Liver (tissue), 9 donors: ENCODE results near the gene DNAL1. TPM values are rescaled to one million over a fixed set of nuclear protein-coding genes. Genes with fewer than 3 reads are reported as not detected.
"Not testable (repeated sequence)": the region's sequence is repeated elsewhere in the genome, so short reads cannot be mapped to it uniquely, and the experiment has no call there.

ENCODE experiments used
- DNase-seq: peaks from one replicate; pipeline ENCODE4 v3.0.0-alpha.2; 2017; ENCODE audit warnings: low spot score
- H3K27ac ChIP-seq, 2 donors: one replicate each; pipeline ENCODE4 v1.7.0; 2013; ENCODE audit warnings: inconsistent platforms in 2 of 2, low read length in 2 of 2, control low read depth in 1 of 2, low read depth in 1 of 2, mild to moderate bottlenecking in 1 of 2
- H3K27me3 ChIP-seq, 4 donors: one replicate each; pipeline versions ENCODE4 v1.6.1 to v1.7.0; 2013; ENCODE audit warnings: low read length in 3 of 4, inconsistent platforms in 1 of 4, mild to moderate bottlenecking in 1 of 4, moderate library complexity in 1 of 4; ENCODE audit not compliant: control insufficient read depth in 4 of 4, insufficient read depth in 4 of 4
- H3K36me3 ChIP-seq, 4 donors: one replicate each; pipeline versions ENCODE4 v1.6.1 to v1.7.0; 2013; ENCODE audit warnings: low read length in 3 of 4, mild to moderate bottlenecking in 3 of 4, low read depth in 1 of 4, moderate library complexity in 1 of 4; ENCODE audit not compliant: control insufficient read depth in 4 of 4, insufficient read depth in 3 of 4
- H3K4me1 ChIP-seq, 4 donors: one replicate each; pipeline versions ENCODE4 v1.6.1 to v1.7.0; 2013; ENCODE audit warnings: low read length in 3 of 4, mild to moderate bottlenecking in 3 of 4, moderate library complexity in 1 of 4; ENCODE audit not compliant: control insufficient read depth in 4 of 4, insufficient read depth in 4 of 4
- H3K4me3 ChIP-seq, 3 donors: one replicate each; pipeline versions ENCODE4 v1.6.1 to v1.7.0; 2013; ENCODE audit warnings: low read length in 3 of 3, control low read depth in 1 of 3, low read depth in 1 of 3, mild to moderate bottlenecking in 1 of 3
- H3K9ac ChIP-seq, 2 donors: one replicate each; pipeline ENCODE4 v1.7.0; 2013; ENCODE audit warnings: low read length in 2 of 2, mild to moderate bottlenecking in 2 of 2, moderate library complexity in 2 of 2, control low read depth in 1 of 2, low read depth in 1 of 2
- H3K9me3 ChIP-seq, 4 donors: one replicate each; pipeline versions ENCODE4 v1.6.1 to v1.7.0; 2013; ENCODE audit warnings: low read length in 3 of 4; ENCODE audit not compliant: control insufficient read depth in 4 of 4
- EGR1 ChIP-seq, 2 donors: IDR thresholded peaks; 2 replicates each; pipeline ENCODE4 v1.6.1; 2016 to 2018; ENCODE audit warnings: antibody characterized with exemption in 2 of 2, low read depth in 2 of 2
- FOXA1 ChIP-seq: IDR thresholded peaks from 2 replicates; pipeline ENCODE4 v1.6.1; 2016; ENCODE audit warnings: antibody characterized with exemption
- GABPA ChIP-seq, 2 donors: IDR thresholded peaks in 1 of 2; conservative IDR thresholded peaks in 1 of 2; 2 replicates each; pipeline ENCODE4 v1.6.1; 2016; ENCODE audit warnings: antibody characterized with exemption in 2 of 2, mild to moderate bottlenecking in 1 of 2, moderate library complexity in 1 of 2
- HNF4G ChIP-seq: IDR thresholded peaks from 2 replicates; pipeline ENCODE4 v1.6.1; 2016; ENCODE audit warnings: antibody characterized with exemption
- JUND ChIP-seq, 2 donors: IDR thresholded peaks; 2 replicates each; pipeline ENCODE4 v1.6.1; 2016; ENCODE audit warnings: antibody characterized with exemption in 2 of 2
- RAD21 ChIP-seq, 2 donors: IDR thresholded peaks; 2 replicates each; pipeline ENCODE4 v1.6.1; 2016; ENCODE audit warnings: antibody characterized with exemption in 2 of 2, mild to moderate bottlenecking in 2 of 2
- RXRA ChIP-seq, 2 donors: IDR thresholded peaks; 2 replicates each; pipeline ENCODE4 v1.6.1; 2017 to 2018; ENCODE audit warnings: antibody characterized with exemption in 2 of 2, mild to moderate bottlenecking in 1 of 2
- TAF1 ChIP-seq: conservative IDR thresholded peaks from 2 replicates; pipeline ENCODE4 v1.6.1; 2016; ENCODE audit warnings: antibody characterized with exemption, mild to moderate bottlenecking
- YY1 ChIP-seq: IDR thresholded peaks from 2 replicates; pipeline ENCODE4 v1.6.1; 2016; ENCODE audit warnings: antibody characterized with exemption, mild to moderate bottlenecking
- WGBS: extraction: QIAGEN DNeasy Blood & Tissue Kit; methylation state at CpG from one replicate; pipeline ENCODE4 v1.1.7; 2013; 5-methylcytosine and 5-hydroxymethylcytosine counted together
- polyA plus RNA-seq, 2 donors: library from polyadenylated mRNA; stranded (reverse) in 1 of 2; unstranded in 1 of 2; fragments of 200-250 nt in 1 of 2; fragments of >200 nt in 1 of 2; fragmentation: Nextera tagmentation in 1 of 2; extraction: Ambion mirVana in 1 of 2; gene quantifications; one replicate each; pipeline versions ENCODE4 v1.2.1 to v1.2.3, GENCODE V29; 2013 to 2015
- total RNA-seq, 2 donors: library from RNA; depleted of rRNA; stranded (reverse); fragments of >200 nt; gene quantifications; one replicate each; pipeline ENCODE4 v1.2.3, GENCODE V29; 2014
- TF ChIP-seq, protein P1 (sequence below): IDR thresholded peaks from 2 replicates; pipeline ENCODE4 v1.6.1; 2016; ENCODE audit warnings: antibody characterized with exemption, mild to moderate bottlenecking
- TF ChIP-seq, protein P2 (sequence below): IDR thresholded peaks from 2 replicates; pipeline ENCODE4 v1.6.1; 2016; ENCODE audit warnings: antibody characterized with exemption
- TF ChIP-seq, protein P3 (sequence below): fragments of 150-350 bp; IDR thresholded peaks from 2 replicates; pipeline ENCODE4 v1.5.1; 2017; ENCODE audit warnings: improper control_type of control experiment, low read depth, low read length; ENCODE audit not compliant: missing input control
- TF ChIP-seq, protein P4 (sequence below): IDR thresholded peaks from 2 replicates; pipeline ENCODE4 v1.6.1; 2016; ENCODE audit warnings: antibody characterized with exemption
- donor health status: healthy.
- donor health status: healthy.
- donor health status: healthy.
- donor health status: healthy.
- donor health status: healthy.

The DNAL1 gene
- total and polyA plus RNA-seq, 4 donors = 1.9 to 3.4 (median 2.4) TPM

DNA sequence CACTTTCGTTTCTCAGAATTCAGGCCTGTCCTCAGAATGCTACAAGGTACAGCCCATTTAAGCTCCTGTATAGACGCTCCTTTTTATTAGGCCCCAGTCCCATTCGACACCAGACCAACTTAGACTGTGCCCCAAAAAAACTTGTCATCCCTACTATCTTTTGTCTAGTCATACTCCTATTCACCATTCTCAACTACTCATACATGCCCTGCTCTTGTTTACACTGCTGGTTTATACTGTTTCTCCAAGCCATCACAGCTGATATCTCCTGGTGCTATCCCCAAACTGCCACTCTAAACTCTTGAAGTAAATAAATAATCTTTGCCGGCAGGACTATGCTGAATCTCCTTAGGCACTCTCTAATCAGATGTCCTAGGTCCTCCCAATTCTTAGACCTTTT lies 63.3 kb downstream of the DNAL1 start:
- H3K36me3 ChIP-seq, H3K9me3 ChIP-seq, H3K27ac ChIP-seq, H3K27me3 ChIP-seq, DNase-seq, H3K9ac ChIP-seq, H3K4me3 ChIP-seq, H3K4me1 ChIP-seq: not testable (repeated sequence)
- WGBS = 90% methylated on average over 4 of the region's 4 CpGs

DNA sequence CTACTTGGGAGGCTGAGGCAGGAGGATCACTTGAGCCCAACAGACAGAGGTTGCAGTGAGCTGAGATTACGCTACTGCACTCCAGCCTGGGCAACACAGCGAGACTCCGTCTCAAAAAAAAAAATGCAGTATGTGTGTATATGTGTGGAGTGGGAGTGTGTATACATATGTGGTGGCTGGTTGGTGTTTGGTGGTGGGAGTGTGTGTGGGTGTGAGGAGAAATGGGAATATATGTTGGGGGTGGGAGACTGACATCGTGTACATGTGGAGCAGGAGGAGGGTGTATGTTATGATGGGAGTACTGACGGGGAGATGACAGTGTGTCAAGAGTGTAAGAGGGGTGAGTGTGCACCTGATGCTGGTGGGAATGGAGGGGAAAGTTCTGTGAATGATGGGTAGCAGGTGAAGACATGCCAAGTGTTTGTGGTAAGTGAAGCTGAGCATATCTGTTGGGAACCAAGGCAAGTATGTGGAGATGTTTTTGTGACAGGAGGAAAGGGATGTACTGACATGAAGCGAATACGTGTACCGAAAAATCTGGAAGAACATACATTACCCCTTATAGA lies 65.2 kb downstream of the DNAL1 start:
- Histone ChIP-seq H3K9ac (no peak overlapping the region), H3K9me3 (no peaks in the 10 kb centered on the region), H3K4me3 (no peak overlapping the region), H3K36me3 (no peaks in the 10 kb centered on the region), H3K4me1 (peaks cover 5 to 11% (median 7%) of the 10 kb centered on the region in 4 donors), H3K27ac (no peak overlapping the region), H3K27me3 (no peaks in the 10 kb centered on the region)
- DNase-seq = no peak
- 96% methylated on average over 8 of the region's 8 CpGs for WGBS
- TF ChIP-seq, protein P1, sequence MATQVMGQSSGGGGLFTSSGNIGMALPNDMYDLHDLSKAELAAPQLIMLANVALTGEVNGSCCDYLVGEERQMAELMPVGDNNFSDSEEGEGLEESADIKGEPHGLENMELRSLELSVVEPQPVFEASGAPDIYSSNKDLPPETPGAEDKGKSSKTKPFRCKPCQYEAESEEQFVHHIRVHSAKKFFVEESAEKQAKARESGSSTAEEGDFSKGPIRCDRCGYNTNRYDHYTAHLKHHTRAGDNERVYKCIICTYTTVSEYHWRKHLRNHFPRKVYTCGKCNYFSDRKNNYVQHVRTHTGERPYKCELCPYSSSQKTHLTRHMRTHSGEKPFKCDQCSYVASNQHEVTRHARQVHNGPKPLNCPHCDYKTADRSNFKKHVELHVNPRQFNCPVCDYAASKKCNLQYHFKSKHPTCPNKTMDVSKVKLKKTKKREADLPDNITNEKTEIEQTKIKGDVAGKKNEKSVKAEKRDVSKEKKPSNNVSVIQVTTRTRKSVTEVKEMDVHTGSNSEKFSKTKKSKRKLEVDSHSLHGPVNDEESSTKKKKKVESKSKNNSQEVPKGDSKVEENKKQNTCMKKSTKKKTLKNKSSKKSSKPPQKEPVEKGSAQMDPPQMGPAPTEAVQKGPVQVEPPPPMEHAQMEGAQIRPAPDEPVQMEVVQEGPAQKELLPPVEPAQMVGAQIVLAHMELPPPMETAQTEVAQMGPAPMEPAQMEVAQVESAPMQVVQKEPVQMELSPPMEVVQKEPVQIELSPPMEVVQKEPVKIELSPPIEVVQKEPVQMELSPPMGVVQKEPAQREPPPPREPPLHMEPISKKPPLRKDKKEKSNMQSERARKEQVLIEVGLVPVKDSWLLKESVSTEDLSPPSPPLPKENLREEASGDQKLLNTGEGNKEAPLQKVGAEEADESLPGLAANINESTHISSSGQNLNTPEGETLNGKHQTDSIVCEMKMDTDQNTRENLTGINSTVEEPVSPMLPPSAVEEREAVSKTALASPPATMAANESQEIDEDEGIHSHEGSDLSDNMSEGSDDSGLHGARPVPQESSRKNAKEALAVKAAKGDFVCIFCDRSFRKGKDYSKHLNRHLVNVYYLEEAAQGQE = no peak
- TF ChIP-seq, protein P2, sequence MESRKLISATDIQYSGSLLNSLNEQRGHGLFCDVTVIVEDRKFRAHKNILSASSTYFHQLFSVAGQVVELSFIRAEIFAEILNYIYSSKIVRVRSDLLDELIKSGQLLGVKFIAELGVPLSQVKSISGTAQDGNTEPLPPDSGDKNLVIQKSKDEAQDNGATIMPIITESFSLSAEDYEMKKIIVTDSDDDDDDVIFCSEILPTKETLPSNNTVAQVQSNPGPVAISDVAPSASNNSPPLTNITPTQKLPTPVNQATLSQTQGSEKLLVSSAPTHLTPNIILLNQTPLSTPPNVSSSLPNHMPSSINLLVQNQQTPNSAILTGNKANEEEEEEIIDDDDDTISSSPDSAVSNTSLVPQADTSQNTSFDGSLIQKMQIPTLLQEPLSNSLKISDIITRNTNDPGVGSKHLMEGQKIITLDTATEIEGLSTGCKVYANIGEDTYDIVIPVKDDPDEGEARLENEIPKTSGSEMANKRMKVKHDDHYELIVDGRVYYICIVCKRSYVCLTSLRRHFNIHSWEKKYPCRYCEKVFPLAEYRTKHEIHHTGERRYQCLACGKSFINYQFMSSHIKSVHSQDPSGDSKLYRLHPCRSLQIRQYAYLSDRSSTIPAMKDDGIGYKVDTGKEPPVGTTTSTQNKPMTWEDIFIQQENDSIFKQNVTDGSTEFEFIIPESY = no peak
- TF ChIP-seq RAD21 (IDR thresholded peaks at IDR 0.05) = no peak
- TF ChIP-seq, protein P3, sequence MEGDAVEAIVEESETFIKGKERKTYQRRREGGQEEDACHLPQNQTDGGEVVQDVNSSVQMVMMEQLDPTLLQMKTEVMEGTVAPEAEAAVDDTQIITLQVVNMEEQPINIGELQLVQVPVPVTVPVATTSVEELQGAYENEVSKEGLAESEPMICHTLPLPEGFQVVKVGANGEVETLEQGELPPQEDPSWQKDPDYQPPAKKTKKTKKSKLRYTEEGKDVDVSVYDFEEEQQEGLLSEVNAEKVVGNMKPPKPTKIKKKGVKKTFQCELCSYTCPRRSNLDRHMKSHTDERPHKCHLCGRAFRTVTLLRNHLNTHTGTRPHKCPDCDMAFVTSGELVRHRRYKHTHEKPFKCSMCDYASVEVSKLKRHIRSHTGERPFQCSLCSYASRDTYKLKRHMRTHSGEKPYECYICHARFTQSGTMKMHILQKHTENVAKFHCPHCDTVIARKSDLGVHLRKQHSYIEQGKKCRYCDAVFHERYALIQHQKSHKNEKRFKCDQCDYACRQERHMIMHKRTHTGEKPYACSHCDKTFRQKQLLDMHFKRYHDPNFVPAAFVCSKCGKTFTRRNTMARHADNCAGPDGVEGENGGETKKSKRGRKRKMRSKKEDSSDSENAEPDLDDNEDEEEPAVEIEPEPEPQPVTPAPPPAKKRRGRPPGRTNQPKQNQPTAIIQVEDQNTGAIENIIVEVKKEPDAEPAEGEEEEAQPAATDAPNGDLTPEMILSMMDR = no peak
- TF ChIP-seq EGR1 (IDR thresholded peaks at IDR 0.05; ENCODE audit: low read depth in 2 of 2) = no peak
- TF ChIP-seq JUND (IDR thresholded peaks at IDR 0.05) = no peak
- no peak for TF ChIP-seq YY1
- TF ChIP-seq, protein P4, sequence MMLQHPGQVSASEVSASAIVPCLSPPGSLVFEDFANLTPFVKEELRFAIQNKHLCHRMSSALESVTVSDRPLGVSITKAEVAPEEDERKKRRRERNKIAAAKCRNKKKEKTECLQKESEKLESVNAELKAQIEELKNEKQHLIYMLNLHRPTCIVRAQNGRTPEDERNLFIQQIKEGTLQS = no peak
- no peak for TF ChIP-seq RXRA (IDR thresholded peaks at IDR 0.05)
- no peak for TF ChIP-seq HNF4G
- no peak for TF ChIP-seq GABPA (IDR thresholded peaks at IDR 0.05 in 1 of 2, conservative IDR thresholded peaks at IDR 0.05 in 1 of 2)
- TF ChIP-seq TAF1 = no peak
- no peak for TF ChIP-seq FOXA1
